IMR-90 (cell line): ENCODE measurements around the gene STPG1. TPM values are rescaled to one million over a fixed set of nuclear protein-coding genes. Genes with fewer than 3 reads are reported as not detected.

Source experiments
- ATAC-seq: fragments of 200-7000 bp; cut with Tn5 transposase; 2 replicates; pipeline ENCODE4 v1.9.1; 2020; ENCODE audit warnings: low read depth, mild to moderate bottlenecking, moderate library complexity
- BruUV-seq: library from RNA; stranded (reverse); fragments of 400-500 nt; replicated peaks from 2 replicates; lab custom pipeline; 2021; lab: Mats Ljungman, UMichigan
- CTCF ChIA-PET: fragments of 300-600 bp; formaldehyde crosslinking; extraction: SDS; loops from one replicate; lab custom pipeline; 2021; ENCODE audit warnings: antibody characterized with exemption; lab: Yijun Ruan, JAX
- POLR2A ChIA-PET: fragments of 300-600 bp; sonication (Branson Sonifier 250); formaldehyde crosslinking; loops from one replicate; lab custom pipeline; 2022; ENCODE audit warnings: antibody characterized with exemption; ENCODE audit not compliant: unreplicated experiment; lab: Charles Lee
- DNase-seq: peaks from one replicate; pipeline ENCODE4 v3.0.0; 2013
- H2AFZ ChIP-seq: replicated peaks from 2 replicates; pipeline ENCODE3; 2013; ENCODE audit warnings: low read length, mild to moderate bottlenecking; ENCODE audit not compliant: poor library complexity
- H2AK5ac ChIP-seq: 2 replicates; pipeline ENCODE4 v1.6.1; 2013; ENCODE audit warnings: low read depth, low read length, inconsistent platforms
- H2AK9ac ChIP-seq: replicated peaks from 2 replicates; pipeline ENCODE3; 2013; ENCODE audit warnings: mild to moderate bottlenecking, low read depth, low read length, moderate library complexity; ENCODE audit not compliant: poor library complexity
- H2BK120ac ChIP-seq: 2 replicates; pipeline ENCODE4 v1.6.1; 2013; ENCODE audit warnings: low read depth, low read length, inconsistent platforms
- H2BK15ac ChIP-seq: 3 replicates; pipeline ENCODE4 v1.6.1; 2013; ENCODE audit warnings: low read depth, low read length, inconsistent platforms
- H2BK20ac ChIP-seq: 2 replicates; pipeline ENCODE4 v1.6.1; 2013; ENCODE audit warnings: low read depth, mild to moderate bottlenecking, inconsistent platforms, low read length, moderate library complexity
- H2BK5ac ChIP-seq: 2 replicates; pipeline ENCODE4 v1.6.1; 2013; ENCODE audit warnings: mild to moderate bottlenecking, low read depth, low read length, inconsistent platforms; ENCODE audit not compliant: poor library complexity, severe bottlenecking
- H3K14ac ChIP-seq: replicated peaks from 2 replicates; pipeline ENCODE4 v1.6.1; 2013; ENCODE audit warnings: low read depth, low read length, inconsistent platforms
- H3K18ac ChIP-seq: 2 replicates; pipeline ENCODE4 v1.6.1; 2013; ENCODE audit warnings: low read depth, low read length, control low read depth
- H3K23ac ChIP-seq: 2 replicates; pipeline ENCODE4 v1.6.1; 2013; ENCODE audit warnings: low read depth, low read length, inconsistent platforms
- H3K27ac ChIP-seq: 2 replicates; pipeline ENCODE4 v1.5.1; 2013; ENCODE audit warnings: mild to moderate bottlenecking, control low read depth, low read length; ENCODE audit not compliant: insufficient read depth
- H3K27me3 ChIP-seq: 2 replicates; pipeline ENCODE4 v1.6.1; 2013; ENCODE audit warnings: low read length; ENCODE audit not compliant: control insufficient read depth, insufficient read depth
- H3K36me3 ChIP-seq: 2 replicates; pipeline ENCODE4 v1.6.1; 2013; ENCODE audit warnings: low read length, mixed read lengths; ENCODE audit not compliant: control insufficient read depth, insufficient read depth
- H3K4ac ChIP-seq: 2 replicates; pipeline ENCODE4 v1.6.1; 2013; ENCODE audit warnings: low read depth, low read length, inconsistent platforms
- H3K4me1 ChIP-seq: 2 replicates; pipeline ENCODE4 v1.6.1; 2013; ENCODE audit warnings: low read length, mixed read lengths; ENCODE audit not compliant: control insufficient read depth, insufficient read depth
- H3K4me2 ChIP-seq: 2 replicates; pipeline ENCODE4 v1.6.1; 2013; ENCODE audit warnings: low read depth, mild to moderate bottlenecking, control low read depth, low read length, moderate library complexity
- H3K4me3 ChIP-seq: 2 replicates; pipeline ENCODE4 v1.5.1; 2013; ENCODE audit warnings: low read depth, mild to moderate bottlenecking, control low read depth, low read length, moderate library complexity; ENCODE audit not compliant: insufficient read depth
- H3K56ac ChIP-seq: 2 replicates; pipeline ENCODE4 v1.6.1; 2013; ENCODE audit warnings: low read length, inconsistent platforms; ENCODE audit not compliant: insufficient read depth; ENCODE audit errors: extremely low read depth
- H3K79me1 ChIP-seq, 2 experiments: 2 replicates each; pipeline ENCODE4 v1.6.1; 2013; ENCODE audit warnings: low read length in 2 of 2, inconsistent platforms in 1 of 2, low read depth in 1 of 2
- H3K9ac ChIP-seq: 2 replicates; pipeline ENCODE4 v1.6.1; 2013; ENCODE audit warnings: low read depth, low read length, control low read depth
- H3K9me1 ChIP-seq: 2 replicates; pipeline ENCODE4 v1.6.1; 2013; ENCODE audit warnings: low read length, inconsistent platforms; ENCODE audit not compliant: insufficient read depth
- H3K9me3 ChIP-seq: 2 replicates; pipeline ENCODE4 v1.6.1; 2013; ENCODE audit warnings: low read length; ENCODE audit not compliant: control insufficient read depth, insufficient read depth
- H4K20me1 ChIP-seq: 2 replicates; pipeline ENCODE4 v1.6.1; 2013; ENCODE audit warnings: low read length, inconsistent platforms; ENCODE audit not compliant: insufficient read depth
- H4K5ac ChIP-seq: 2 replicates; pipeline ENCODE4 v1.6.1; 2013; ENCODE audit warnings: mild to moderate bottlenecking, low read depth, low read length, control low read depth
- H4K8ac ChIP-seq, 2 experiments: 2 replicates each; pipeline ENCODE4 v1.6.1; 2013; ENCODE audit warnings: low read depth in 2 of 2, low read length in 2 of 2, control low read depth in 1 of 2, inconsistent platforms in 1 of 2
- H4K91ac ChIP-seq: 2 replicates; pipeline ENCODE4 v1.6.1; 2013; ENCODE audit warnings: low read depth, low read length, inconsistent platforms; ENCODE audit not compliant: insufficient read depth
- BHLHE40 ChIP-seq: fragments of 150-350 bp; IDR thresholded peaks from 2 replicates; pipeline ENCODE4 v1.6.1; 2016; ENCODE audit warnings: mild to moderate bottlenecking, low read depth, low read length
- CEBPB ChIP-seq: IDR thresholded peaks from 2 replicates; pipeline ENCODE4 v1.6.1; 2012; ENCODE audit warnings: low read depth, low read length, improper control_type of control experiment
- CHD1 ChIP-seq: IDR thresholded peaks from 2 replicates; pipeline ENCODE4 v1.6.1; 2012; ENCODE audit warnings: low read depth, low read length, improper control_type of control experiment
- CTCF ChIP-seq: conservative IDR thresholded peaks from 2 replicates; pipeline ENCODE4 v1.5.1; 2012; ENCODE audit warnings: mild to moderate bottlenecking, low read depth, low read length, improper control_type of control experiment
- ELK1 ChIP-seq: fragments of 150-350 bp; IDR thresholded peaks from 2 replicates; pipeline ENCODE4 v1.6.1; 2016; ENCODE audit warnings: low read depth, mild to moderate bottlenecking, low read length, moderate library complexity, borderline replicate concordance
- FOS ChIP-seq: fragments of 150-350 bp; IDR thresholded peaks from 2 replicates; pipeline ENCODE4 v1.6.1; 2016; ENCODE audit warnings: low read depth, low read length
- MAFK ChIP-seq: IDR thresholded peaks from 2 replicates; pipeline ENCODE4 v1.6.1; 2012; ENCODE audit warnings: low read depth, low read length, improper control_type of control experiment
- MAZ ChIP-seq: IDR thresholded peaks from 2 replicates; pipeline ENCODE4 v1.6.1; 2012; ENCODE audit warnings: low read depth, mild to moderate bottlenecking, low read length, improper control_type of control experiment, moderate library complexity, borderline replicate concordance
- NFE2L2 ChIP-seq: fragments of 150-350 bp; IDR thresholded peaks from 2 replicates; pipeline ENCODE4 v1.6.1; 2016; ENCODE audit warnings: low read depth, mild to moderate bottlenecking, low read length
- POLR2A ChIP-seq: IDR thresholded peaks from 2 replicates; pipeline ENCODE4 v1.6.1; 2012; ENCODE audit warnings: mild to moderate bottlenecking, low read depth, low read length
- RAD21 ChIP-seq: IDR thresholded peaks from 2 replicates; pipeline ENCODE4 v1.6.1; 2012; ENCODE audit warnings: low read length, improper control_type of control experiment
- RCOR1 ChIP-seq: IDR thresholded peaks from 2 replicates; pipeline ENCODE4 v1.6.1; 2012; ENCODE audit warnings: mild to moderate bottlenecking, low read length, improper control_type of control experiment; ENCODE audit not compliant: insufficient replicate concordance
- RFX5 ChIP-seq: IDR thresholded peaks from 2 replicates; pipeline ENCODE4 v1.8.0; 2012; ENCODE audit warnings: low read depth, mild to moderate bottlenecking, low read length, moderate library complexity
- SMC3 ChIP-seq: fragments of 150-350 bp; IDR thresholded peaks from 2 replicates; pipeline ENCODE4 v1.6.1; 2016; ENCODE audit warnings: low read depth, mild to moderate bottlenecking, antibody characterized with exemption, low read length, moderate library complexity
- USF2 ChIP-seq: fragments of 150-350 bp; IDR thresholded peaks from 2 replicates; pipeline ENCODE4 v1.6.1; 2017; ENCODE audit warnings: mild to moderate bottlenecking, antibody characterized with exemption, low read length, low read depth
- WGBS, 2 experiments: methylation state at CpG; one replicate each; pipeline versions ENCODE4 v1.1.5 to v1.1.7; 2013; ENCODE audit warnings: missing lambda C conversion rate in 2 of 2; ENCODE audit not compliant: insufficient read length in 1 of 2; ENCODE audit errors: extremely low coverage in 2 of 2; 5-methylcytosine and 5-hydroxymethylcytosine counted together
- dilution Hi-C: fragments of 300-500 bp; cut with HindIII; formaldehyde crosslinking; loops from one replicate; pipeline ENCODE4 v1.14.3; 2018; ENCODE audit warnings: low sequenced_read_pairs; ENCODE audit not compliant: unreplicated experiment
- in situ Hi-C: fragments of 300-500 bp; cut with MboI; formaldehyde crosslinking; loops from 3 replicates; pipeline ENCODE4 v1.14.3; 2019; ENCODE audit warnings: low sequenced_read_pairs, inconsistent platforms, mixed read lengths
- intact Hi-C: fragments of 100-400 bp; cut with micrococcal nuclease; formaldehyde crosslinking; loops from 2 replicates; pipeline ENCODE4 v1.10.0; 2022
- polyA plus RNA-seq, 3 experiments: library from polyadenylated mRNA; depleted of rRNA; stranded (reverse); fragments of >200 nt; gene quantifications; 2 replicates each; pipeline ENCODE4 v1.2.3, GENCODE V29; 2012; ENCODE audit warnings: low replicate concordance in 1 of 3
- total RNA-seq: library from RNA; depleted of rRNA; stranded (reverse); fragments of >200 nt; gene quantifications from 2 replicates; pipeline ENCODE4 v1.2.3, GENCODE V29; 2012

Gene STPG1
- total and polyA plus RNA-seq, 2 of the 4 experiments (the other 2 are of a cell fraction): 3.0 to 6.5 TPM

GRCh38 chr1:24362396-24362795 lies 51.2 kb downstream of the STPG1 start:
- no CpG with 5 or more reads among the region's 2 CpGs for WGBS, 2 experiments
- Histone ChIP-seq H2AK9ac (no peak overlapping the region), H3K4ac (no peak overlapping the region), H3K4me2 (no peak overlapping the region), H3K4me3 (no peak overlapping the region), H3K9me1 (peaks cover 25% of the 10 kb centered on the region), H3K18ac (no peak overlapping the region), H2BK120ac (no peak overlapping the region), H3K27me3 (no peaks in the 10 kb centered on the region), H3K9me3 (no peaks in the 10 kb centered on the region), H3K56ac (no peak overlapping the region), H3K27ac (no peak overlapping the region), H3K79me1 (peaks cover 0 to 4% of the 10 kb centered on the region in 2 experiments; a peak in 1 of 4 replicates), H2BK20ac (no peak overlapping the region), H2AFZ (no peak overlapping the region), H3K9ac (no peak overlapping the region), H2BK15ac (no peak overlapping the region), H3K23ac (0 out of 2 replicates have a peak overlapping the region, but pooled peaks have one; percentile 9), H2BK5ac (no peak overlapping the region), H4K5ac (no peak overlapping the region), H3K36me3 (peaks cover 2% of the 10 kb centered on the region; the same call in 1 of the 2 replicates), H4K8ac (no peak overlapping the region), H3K4me1 (peaks cover 14% of the 10 kb centered on the region), H2AK5ac (0 out of 2 replicates have a peak overlapping the region, but pooled peaks have one; percentile 7), H3K14ac (no peak overlapping the region), H4K20me1 (peaks cover 4% of the 10 kb centered on the region; the same call in 1 of the 2 replicates), H4K91ac (no peak overlapping the region)
- intact Hi-C loops (no loop called here), dilution Hi-C loops (no loop called here), in situ Hi-C loops (no loop called here)
- TF ChIP-seq SMC3: no peak
- TF ChIP-seq FOS: no peak
- no peak for TF ChIP-seq ELK1
- TF ChIP-seq BHLHE40: no peak
- no peak for TF ChIP-seq NFE2L2
- TF ChIP-seq CTCF: no peak
- no peak for TF ChIP-seq POLR2A
- TF ChIP-seq RFX5: no peak
- TF ChIP-seq MAFK: no peak
- no peak for TF ChIP-seq MAZ
- no peak for TF ChIP-seq RCOR1
- TF ChIP-seq CEBPB: no peak
- TF ChIP-seq RAD21: no peak
- no peak for TF ChIP-seq CHD1
- TF ChIP-seq USF2: no peak
- BruUV-seq: no TSS peak
- no peak for DNase-seq
- ChIA-PET POLR2A (no interaction called here), CTCF (no interaction called here)
- no peak for ATAC-seq
